Cerebellar cortex (tissue), 1 donor: ENCODE measurements around the gene AQP2.
"Not testable (repeated sequence)": the region's sequence is repeated elsewhere in the genome, so short reads cannot be mapped to it uniquely, and the experiment has no call there.

Experiments used
- DNase-seq: peaks from one replicate; pipeline ENCODE4 v3.0.0-alpha.2; 2015; ENCODE audit warnings: low spot score

AQP2 gene

GRCh38 chr12:49987625-49988303 is 37.2 kb downstream of the AQP2 start:
- no peak for DNase-seq

- not testable (repeated sequence) for DNase-seq
These were observed 38.9 kb downstream of the AQP2 start for GRCh38 chr12:49989400-49989799.

- no peak for DNase-seq
These were observed 39.7 kb downstream of the AQP2 start for GRCh38 chr12:49990273-49990672.

- DNase-seq = no peak
These were observed 47.9 kb downstream of the AQP2 start for GRCh38 chr12:49998453-49998852.

- DNase-seq = no peak
These were observed 53.1 kb downstream of the AQP2 start for GRCh38 chr12:50003595-50003994.

- DNase-seq = no peak
These were observed 54.2 kb downstream of the AQP2 start for GRCh38 chr12:50004696-50005095.

GRCh38 chr12:50005175-50005574 is 54.6 kb downstream of the AQP2 start:
- no peak for DNase-seq

GRCh38 chr12:50006280-50006679 is 55.7 kb downstream of the AQP2 start:
- DNase-seq = no peak

GRCh38 chr12:50006754-50007442 is 56.4 kb downstream of the AQP2 start:
- DNase-seq = no peak
